Left ventricle myocardium inferior (tissue), 1 donor: ENCODE data around the gene ARF5. TPM values are rescaled to one million over a fixed set of nuclear protein-coding genes. Genes with fewer than 3 reads are reported as not detected.
A peak's percentile ranks its signal among the peaks of the same experiment; 100 is the strongest.

Source experiments
- DNase-seq: peaks from one replicate; pipeline ENCODE4 v3.0.0-alpha.2; 2020
- H3K27ac ChIP-seq: fragments of 200-600 bp; replicated peaks from 2 replicates; pipeline ENCODE4 v1.8.0; 2021
- H3K27me3 ChIP-seq: fragments of 200-600 bp; 2 replicates; pipeline ENCODE4 v1.8.0; 2021; ENCODE audit warnings: low read depth
- H3K36me3 ChIP-seq: fragments of 200-600 bp; 2 replicates; pipeline ENCODE4 v1.8.0; 2021
- H3K4me1 ChIP-seq: fragments of 200-600 bp; 2 replicates; pipeline ENCODE4 v1.8.0; 2021
- H3K4me3 ChIP-seq: fragments of 200-600 bp; 2 replicates; pipeline ENCODE4 v1.8.0; 2021; ENCODE audit warnings: mild to moderate bottlenecking, moderate library complexity
- H3K9me3 ChIP-seq: fragments of 200-600 bp; replicated peaks from 2 replicates; pipeline ENCODE4 v1.8.0; 2021
- intact Hi-C: fragments of 100-400 bp; cut with micrococcal nuclease; formaldehyde crosslinking; loops from one replicate; pipeline ENCODE4 v1.11.0; 2022
- total RNA-seq: library from RNA; stranded (reverse); fragmentation: NEBNext Ultra II Directional; extraction: Animal tissue kit (Norgen Biotek cat#: 25700); gene quantifications from one replicate; pipeline ENCODE4 v1.2.1, GENCODE V29; 2021
- TF ChIP-seq, protein P1 (sequence below): fragments of 200-600 bp; IDR thresholded peaks from 2 replicates; pipeline ENCODE4 v1.8.0; 2021; ENCODE audit warnings: antibody characterized with exemption, mild to moderate bottlenecking, borderline replicate concordance
- donor health status: DM: no; HTN: yes; CAD: no; lungs with severe emphysema.

Gene ARF5
- total RNA-seq, 1 donor from 2014 or later: 67.2 TPM

GRCh38 chr7:127584648-127585043, 3.6 kb upstream of the ARF5 start:
- H3K4me1 ChIP-seq: peaks cover 81% of the 10 kb centered on the region
- H3K27me3 ChIP-seq: no peaks in the 10 kb centered on the region
- H3K36me3 ChIP-seq: peaks cover 25% of the 10 kb centered on the region
- peak overlapping the region; percentile 79 for H3K4me3 ChIP-seq
- DNase-seq: no peak
- intact Hi-C loops: no loop called here
- no peaks in the 10 kb centered on the region for H3K9me3 ChIP-seq
- peak overlapping the region; percentile 85 for H3K27ac ChIP-seq
- TF ChIP-seq, protein P1, sequence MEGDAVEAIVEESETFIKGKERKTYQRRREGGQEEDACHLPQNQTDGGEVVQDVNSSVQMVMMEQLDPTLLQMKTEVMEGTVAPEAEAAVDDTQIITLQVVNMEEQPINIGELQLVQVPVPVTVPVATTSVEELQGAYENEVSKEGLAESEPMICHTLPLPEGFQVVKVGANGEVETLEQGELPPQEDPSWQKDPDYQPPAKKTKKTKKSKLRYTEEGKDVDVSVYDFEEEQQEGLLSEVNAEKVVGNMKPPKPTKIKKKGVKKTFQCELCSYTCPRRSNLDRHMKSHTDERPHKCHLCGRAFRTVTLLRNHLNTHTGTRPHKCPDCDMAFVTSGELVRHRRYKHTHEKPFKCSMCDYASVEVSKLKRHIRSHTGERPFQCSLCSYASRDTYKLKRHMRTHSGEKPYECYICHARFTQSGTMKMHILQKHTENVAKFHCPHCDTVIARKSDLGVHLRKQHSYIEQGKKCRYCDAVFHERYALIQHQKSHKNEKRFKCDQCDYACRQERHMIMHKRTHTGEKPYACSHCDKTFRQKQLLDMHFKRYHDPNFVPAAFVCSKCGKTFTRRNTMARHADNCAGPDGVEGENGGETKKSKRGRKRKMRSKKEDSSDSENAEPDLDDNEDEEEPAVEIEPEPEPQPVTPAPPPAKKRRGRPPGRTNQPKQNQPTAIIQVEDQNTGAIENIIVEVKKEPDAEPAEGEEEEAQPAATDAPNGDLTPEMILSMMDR: no peak

GRCh38 chr7:127585044-127585953, 2.9 kb upstream of the ARF5 start, which contains the start of gene GCC1:
GCC1 (minus strand) TSS chr7:127585596; CDS start chr7:127585182, 414 bp downstream.
- intact Hi-C loops: no loop called here
- DNase-seq: peak; percentile 93
- TF ChIP-seq, protein P1: no peak
- Histone ChIP-seq H3K27me3 (no peaks in the 10 kb centered on the region), H3K36me3 (peaks cover 30% of the 10 kb centered on the region), H3K27ac (peak within 1 kb of the TSS; percentile 85), H3K4me3 (peak within 1 kb of the TSS; percentile 79), H3K9me3 (no peaks in the 10 kb centered on the region), H3K4me1 (peaks cover 84% of the 10 kb centered on the region)

DNA sequence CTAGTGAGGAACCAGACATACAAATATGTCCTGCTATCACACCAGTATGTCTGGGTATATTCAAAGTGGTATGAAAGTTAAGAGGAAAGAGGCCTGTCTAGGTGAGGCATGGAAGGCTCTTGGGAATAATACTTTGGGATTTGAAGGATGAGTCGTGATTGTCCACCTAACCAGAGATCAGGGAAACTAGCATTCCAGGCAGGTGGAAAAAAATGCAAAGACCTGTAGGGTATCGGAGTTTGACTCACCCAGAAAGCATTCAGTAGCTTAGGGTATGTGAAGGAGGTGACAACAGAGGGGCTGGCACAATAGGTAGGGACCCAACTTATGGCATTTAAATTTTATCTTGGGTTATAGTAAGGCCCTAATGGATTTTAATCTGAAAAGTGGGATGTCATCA, 1.9 kb upstream of the ARF5 start:
- Histone ChIP-seq H3K4me3 (peak overlapping the region; percentile 79), H3K27ac (peak overlapping the region; percentile 85), H3K4me1 (peaks cover 76% of the 10 kb centered on the region), H3K36me3 (peaks cover 32% of the 10 kb centered on the region), H3K27me3 (no peaks in the 10 kb centered on the region), H3K9me3 (no peaks in the 10 kb centered on the region)
- intact Hi-C loops: no loop called here
- DNase-seq: no peak
- TF ChIP-seq, protein P1: no peak

- DNase-seq: peak; percentile 25
- TF ChIP-seq, protein P1: no peak
These were observed 570 bp upstream of the ARF5 start for GRCh38 chr7:127587663-127588018.

GRCh38 chr7:127588697-127589482, 679 bp downstream of the ARF5 start:
- Histone ChIP-seq H3K27ac (peak overlapping the region; percentile 94), H3K4me3 (peak overlapping the region; percentile 91), H3K27me3 (no peaks in the 10 kb centered on the region), H3K9me3 (no peaks in the 10 kb centered on the region), H3K4me1 (peaks cover 50% of the 10 kb centered on the region), H3K36me3 (peaks cover 25% of the 10 kb centered on the region)
- intact Hi-C loops: no loop called here
- TF ChIP-seq, protein P1: peak; percentile 40
- peak; percentile 36 for DNase-seq

More at GRCh38 chr7:127587663-127588018, 570 bp upstream of the ARF5 start:
- Histone ChIP-seq H3K27ac (peak overlapping the region; percentile 94), H3K9me3 (no peaks in the 10 kb centered on the region), H3K27me3 (no peaks in the 10 kb centered on the region), H3K4me3 (peak overlapping the region; percentile 91), H3K4me1 (peaks cover 63% of the 10 kb centered on the region), H3K36me3 (peaks cover 28% of the 10 kb centered on the region)
- intact Hi-C loops: no loop called here
